K562 (cell line): ENCODE measurements around the gene NOL4L.

Experiments used
- CBX5 ChIP-seq: IDR thresholded peaks from 2 replicates; pipeline ENCODE4 v1.6.1; 2014; ENCODE audit warnings: low read depth, borderline replicate concordance
- CEBPB ChIP-seq: fragments of 450-650 bp; IDR thresholded peaks from 2 replicates; pipeline ENCODE4 v1.6.1; 2016; ENCODE audit warnings: missing genetic modification characterization, missing compliant biosample characterization
- CEBPZ ChIP-seq: fragments of 150-350 bp; IDR thresholded peaks from 2 replicates; pipeline ENCODE4 v1.6.1; 2014; ENCODE audit warnings: low read depth, mild to moderate bottlenecking, low read length, borderline replicate concordance
- CUX1 ChIP-seq: fragments of 200-800 bp; sonication (Bioruptor generic); IDR thresholded peaks from 2 replicates; pipeline ENCODE4 v1.6.1; 2016; ENCODE audit warnings: missing genetic modification characterization, missing compliant biosample characterization
- DACH1 ChIP-seq: fragments of 450-650 bp; IDR thresholded peaks from 2 replicates; pipeline ENCODE4 v1.6.1; 2018; ENCODE audit not compliant: partially characterized antibody
- DNMT1 ChIP-seq: fragments of 450-650 bp; IDR thresholded peaks from 2 replicates; pipeline ENCODE4 v1.6.1; 2016; ENCODE audit warnings: antibody characterized with exemption, mild to moderate bottlenecking
- FOXM1 ChIP-seq, 2 experiments: fragments of 450-650 bp in 1 of 2; sonication (generic) in 1 of 2; formaldehyde crosslinking in 1 of 2; IDR thresholded peaks; 2 replicates each; pipeline versions ENCODE4 v1.6.1 to v1.9.0; 2017 to 2022; ENCODE audit warnings: low read depth in 2 of 2, mild to moderate bottlenecking in 2 of 2, missing genetic modification reagents in 1 of 2, moderate library complexity in 1 of 2
- HCFC1 ChIP-seq: IDR thresholded peaks from 2 replicates; pipeline ENCODE4 v1.6.1; 2012; ENCODE audit warnings: low read depth, low read length, improper control_type of control experiment
- KLF16 ChIP-seq: IDR thresholded peaks from 2 replicates; pipeline ENCODE4 v1.6.1; 2016; ENCODE audit warnings: antibody characterized with exemption
- RBM39 ChIP-seq: fragments of 200-400 bp; formaldehyde crosslinking; optimal IDR thresholded peaks from 2 replicates; pipeline ENCODE3; 2018; ENCODE audit warnings: low read depth, low read length
- RCOR1 ChIP-seq, 2 experiments: IDR thresholded peaks; 2 replicates each; pipeline ENCODE4 v1.6.1; 2012; ENCODE audit warnings: low read depth in 2 of 2, low read length in 2 of 2, borderline replicate concordance in 1 of 2, improper control_type of control experiment in 1 of 2
- THAP7 ChIP-seq: fragments of 250-450 bp; sonication (Bioruptor Pico); IDR thresholded peaks from 2 replicates; pipeline ENCODE4 v1.5.0; 2021
- ZNF24 ChIP-seq: fragments of 450-650 bp; IDR thresholded peaks from 2 replicates; pipeline ENCODE4 v1.6.1; 2016

GRCh38 chr20:32569380-32570305, 15.5 kb downstream of the NOL4L start:
- TF ChIP-seq HCFC1, result no peak
- TF ChIP-seq KLF16, result no peak
- no peak for TF ChIP-seq CEBPZ
- no peak for TF ChIP-seq CEBPB (tag)
- no peak for TF ChIP-seq RCOR1 (IDR thresholded peaks at IDR 0.05; ENCODE audit: borderline replicate concordance in 1 of 2, low read depth in 2 of 2, low read length in 2 of 2)
- TF ChIP-seq CUX1, result no peak
- no peak for TF ChIP-seq FOXM1 (IDR thresholded peaks at IDR 0.05; ENCODE audit: low read depth)
- TF ChIP-seq FOXM1 (CRISPR knock-in tag; IDR thresholded peaks at IDR 0.05; ENCODE audit: low read depth), result no peak
- TF ChIP-seq CBX5, result no peak
- TF ChIP-seq DNMT1, result no peak
- no peak for TF ChIP-seq DACH1
- no peak for TF ChIP-seq THAP7 (CRISPR knock-in tag)
- TF ChIP-seq RBM39, result no peak
- no peak for TF ChIP-seq ZNF24
